WTC11 (cell line): ENCODE measurements around the gene NOTUM. TPM values are rescaled to one million over a fixed set of nuclear protein-coding genes. Genes with fewer than 3 reads are reported as not detected.
"Not testable (repeated sequence)": the region's sequence is repeated elsewhere in the genome, so short reads cannot be mapped to it uniquely, and the experiment has no call there.

Experiments
- ATAC-seq: fragments of 200-7000 bp; cut with Tn5 transposase; 2 replicates; pipeline ENCODE4 v1.10.0; 2021; ENCODE audit warnings: mild to moderate bottlenecking, moderate library complexity
- CTCF ChIA-PET: fragments of 300-600 bp; sonication (Branson Sonifier 250); formaldehyde crosslinking; loops from one replicate; lab custom pipeline; 2021; ENCODE audit warnings: antibody characterized with exemption; lab: Charles Lee
- POLR2A ChIA-PET: fragments of 350-600 bp; sonication (Branson Sonifier 250); formaldehyde crosslinking; loops from one replicate; lab custom pipeline; 2021; ENCODE audit warnings: antibody characterized with exemption; lab: Charles Lee
- DNase-seq: peaks from one replicate; pipeline ENCODE4 v3.0.0; 2021; ENCODE audit warnings: low spot score
- H3K27ac Mint-ChIP-seq: 2 replicates; pipeline ENCODE4 v1.8.0; 2021; ENCODE audit warnings: mixed read lengths
- H3K27me3 Mint-ChIP-seq: 2 replicates; pipeline ENCODE4 v1.8.0; 2021; ENCODE audit warnings: low read depth, mild to moderate bottlenecking, moderate library complexity, mixed read lengths
- H3K36me3 Mint-ChIP-seq: 2 replicates; pipeline ENCODE4 v1.8.0; 2021; ENCODE audit warnings: mixed read lengths
- H3K4me1 Mint-ChIP-seq: 2 replicates; pipeline ENCODE4 v1.8.0; 2022; ENCODE audit warnings: mixed read lengths
- H3K4me3 Mint-ChIP-seq: 2 replicates; pipeline ENCODE4 v1.8.0; 2021; ENCODE audit warnings: mild to moderate bottlenecking, moderate library complexity, mixed read lengths
- H3K9me3 Mint-ChIP-seq: 2 replicates; pipeline ENCODE4 v1.8.0; 2021; ENCODE audit warnings: mixed read lengths
- EMX1 ChIP-seq: fragments of 250-450 bp; sonication (Bioruptor Pico); IDR thresholded peaks from 2 replicates; pipeline ENCODE4 v1.8.0; 2021; ENCODE audit warnings: mild to moderate bottlenecking
- ESRRA ChIP-seq: sonication (generic); formaldehyde crosslinking; IDR thresholded peaks from 2 replicates; pipeline ENCODE4 v1.8.1; 2022; ENCODE audit warnings: mild to moderate bottlenecking, missing genetic modification reagents, borderline replicate concordance
- ETV6 ChIP-seq: sonication (generic); formaldehyde crosslinking; IDR thresholded peaks from 2 replicates; pipeline ENCODE4 v1.8.1; 2022; ENCODE audit warnings: mild to moderate bottlenecking, missing genetic modification reagents
- FOXJ3 ChIP-seq: sonication (generic); formaldehyde crosslinking; IDR thresholded peaks from 2 replicates; pipeline ENCODE4 v1.9.0; 2021; ENCODE audit warnings: missing genetic modification reagents, mild to moderate bottlenecking, borderline replicate concordance
- FOXP4 ChIP-seq: sonication (generic); formaldehyde crosslinking; IDR thresholded peaks from 2 replicates; pipeline ENCODE4 v1.8.0; 2022; ENCODE audit warnings: mild to moderate bottlenecking, missing genetic modification reagents
- HMGA2 ChIP-seq: fragments of 250-450 bp; sonication (Bioruptor Pico); IDR thresholded peaks from 2 replicates; pipeline ENCODE4 v1.4.0; 2021; ENCODE audit warnings: mild to moderate bottlenecking, moderate library complexity
- JAZF1 ChIP-seq: fragments of 250-450 bp; sonication (Bioruptor Pico); IDR thresholded peaks from 2 replicates; pipeline ENCODE4 v1.9.0; 2021; ENCODE audit warnings: moderate library complexity, mild to moderate bottlenecking, inconsistent platforms
- MYBL2 ChIP-seq: sonication (generic); formaldehyde crosslinking; IDR thresholded peaks from 2 replicates; pipeline ENCODE4 v1.8.1; 2023; ENCODE audit warnings: mild to moderate bottlenecking, moderate library complexity, missing genetic modification reagents
- RELA ChIP-seq: sonication (generic); formaldehyde crosslinking; IDR thresholded peaks from 2 replicates; pipeline ENCODE4 v1.8.1; 2022; ENCODE audit warnings: missing genetic modification reagents, mild to moderate bottlenecking, borderline replicate concordance
- TP53 ChIP-seq: sonication (generic); formaldehyde crosslinking; IDR thresholded peaks from 2 replicates; pipeline ENCODE4 v1.8.1; 2023; ENCODE audit warnings: mild to moderate bottlenecking, missing genetic modification reagents
- USF2 ChIP-seq: sonication (generic); formaldehyde crosslinking; IDR thresholded peaks from 2 replicates; pipeline ENCODE4 v1.8.1; 2023; ENCODE audit warnings: mild to moderate bottlenecking, missing genetic modification reagents, moderate library complexity
- ZBTB21 ChIP-seq: sonication (generic); formaldehyde crosslinking; IDR thresholded peaks from 2 replicates; pipeline ENCODE4 v1.8.1; 2023; ENCODE audit warnings: mild to moderate bottlenecking, missing genetic modification reagents, borderline replicate concordance
- ZNF416 ChIP-seq: fragments of 250-450 bp; sonication (Bioruptor Pico); IDR thresholded peaks from 2 replicates; pipeline ENCODE4 v1.9.0; 2021; ENCODE audit warnings: mild to moderate bottlenecking, inconsistent platforms
- ZNF532 ChIP-seq: fragments of 250-450 bp; sonication (Bioruptor Pico); IDR thresholded peaks from 2 replicates; pipeline ENCODE4 v1.9.0; 2021; ENCODE audit warnings: mild to moderate bottlenecking, borderline replicate concordance
- total RNA-seq: library from RNA; stranded (reverse); gene quantifications from 3 replicates; pipeline ENCODE4 v1.2.3, GENCODE V29; 2021
- TF ChIP-seq, protein P1 (sequence below): sonication (generic); formaldehyde crosslinking; IDR thresholded peaks from 2 replicates; pipeline ENCODE4 v1.8.1; 2022; ENCODE audit warnings: mild to moderate bottlenecking, missing genetic modification reagents, moderate library complexity, borderline replicate concordance

Gene NOTUM
- total RNA-seq, 1 experiment from 2014 or later = 1.7 TPM

DNA sequence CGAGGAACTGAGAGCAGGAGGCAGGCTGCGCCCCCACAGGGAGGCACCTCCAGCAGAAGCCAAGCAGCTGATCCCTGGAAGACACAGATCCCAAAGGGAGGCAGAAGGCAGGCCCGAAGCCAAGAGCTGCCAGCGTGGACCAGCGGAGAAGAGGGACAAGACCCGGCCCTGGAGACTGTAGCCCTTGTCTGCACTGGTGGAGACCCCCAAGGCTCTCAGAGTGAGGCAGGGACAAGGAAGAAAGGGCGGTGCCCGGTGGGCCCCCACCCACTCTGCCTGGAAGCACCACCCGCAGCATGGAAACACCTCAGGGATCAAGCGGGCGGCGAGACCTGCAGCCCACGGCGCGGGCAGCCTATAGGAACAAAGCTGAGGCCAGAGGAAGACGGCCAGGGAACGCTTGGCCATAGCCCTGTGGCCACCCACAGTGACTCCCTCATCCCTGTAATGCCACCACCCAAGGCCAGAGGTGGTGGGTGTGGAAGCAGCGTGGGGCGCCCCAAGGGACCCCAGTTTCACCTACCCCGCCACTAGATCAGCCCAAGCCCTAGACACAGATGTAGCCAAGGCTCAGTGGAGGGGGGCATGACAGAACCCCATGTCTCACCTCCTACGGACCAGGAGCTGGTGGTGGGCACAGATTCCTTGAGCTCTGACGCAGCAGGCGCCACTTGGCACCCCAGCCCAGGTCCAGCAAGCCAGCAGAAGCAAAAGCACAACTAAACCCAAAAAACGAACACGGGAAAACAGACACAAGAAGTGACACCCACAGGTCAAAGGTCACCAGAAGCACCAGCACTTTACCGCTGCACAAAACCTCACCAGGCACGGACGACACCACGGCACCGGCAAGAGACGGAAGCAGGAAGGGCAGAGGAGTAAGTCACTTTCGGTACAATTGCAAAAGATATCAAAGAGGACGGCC is 40.1 kb downstream of the NOTUM start (continued):
- TF ChIP-seq EMX1 (CRISPR knock-in tag) (no peak), JAZF1 (CRISPR knock-in tag) (no peak)
- TF ChIP-seq, all 79 proteins: peak for 0

DNA sequence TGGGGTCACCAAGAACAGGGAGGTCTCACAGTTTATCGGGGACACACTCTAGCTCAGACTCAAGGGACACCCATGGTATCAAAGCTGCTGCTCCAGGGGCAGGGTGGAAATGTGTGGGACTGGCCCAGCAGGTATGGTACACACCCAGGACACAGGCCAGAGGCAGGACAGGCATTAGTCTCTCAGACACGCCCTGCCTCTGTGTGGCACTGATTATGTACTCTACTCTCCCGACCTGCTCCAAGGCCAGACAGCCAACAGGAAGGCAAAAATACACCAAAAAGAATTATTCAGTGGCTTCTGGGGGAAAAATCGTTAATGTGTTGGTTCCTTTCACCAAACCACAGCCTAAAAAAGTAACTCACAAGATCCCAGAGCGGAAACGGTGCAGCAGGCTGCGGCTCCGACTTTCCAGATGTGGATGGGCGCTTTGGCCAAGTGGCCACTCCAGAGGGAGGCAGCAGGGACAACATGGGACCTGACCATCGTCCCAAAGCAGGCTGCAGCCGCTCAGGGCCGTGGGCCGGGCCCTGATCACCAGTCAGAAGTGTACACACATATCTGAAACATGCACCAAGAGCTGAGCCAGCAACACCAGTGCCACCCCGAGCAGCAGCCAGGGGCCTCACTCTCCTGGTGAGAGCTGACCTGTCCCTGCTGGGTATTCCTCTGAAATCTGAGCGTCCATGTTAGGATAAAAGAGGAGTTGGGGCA is 42.0 kb downstream of the NOTUM start:
- Mint-ChIP-seq H3K27me3 (no peaks in the 10 kb centered on the region), H3K36me3 (peaks cover 16% of the 10 kb centered on the region), H3K9me3 (no peaks in the 10 kb centered on the region), H3K27ac (peak overlapping the region; percentile 93), H3K4me3 (peak overlapping the region; percentile 70; the same call in 1 of the 2 replicates), H3K4me1 (peaks cover 22% of the 10 kb centered on the region)
- POLR2A ChIA-PET = no interaction called here
- ATAC-seq = no peak
- TF ChIP-seq HMGA2 (CRISPR knock-in tag) (no peak), USF2 (CRISPR knock-in tag) (no peak)
- no peak for DNase-seq
- CTCF ChIA-PET = no interaction called here

GRCh38 chr17:81918333-81918669 is 42.7 kb downstream of the NOTUM start:
- peak; percentile 29 for ATAC-seq
- CTCF ChIA-PET = interaction anchor here (1.3 kb wide), 1 partner anchor 183 kb away, joined by 3 read pairs; no protein-coding TSS in a partner anchor
- peak overlapping the region; percentile 70 for H3K4me3 Mint-ChIP-seq
- not testable (repeated sequence) for H3K27me3 Mint-ChIP-seq, H3K9me3 Mint-ChIP-seq, DNase-seq
- H3K4me1 Mint-ChIP-seq = peaks cover 18% of the 10 kb centered on the region
- peak overlapping the region; percentile 93 for H3K27ac Mint-ChIP-seq
- POLR2A ChIA-PET = interaction anchor here (1.2 kb wide), 1 partner anchor 49 kb away, joined by 5 read pairs; no protein-coding TSS in a partner anchor
- H3K36me3 Mint-ChIP-seq = peaks cover 19% of the 10 kb centered on the region

DNA sequence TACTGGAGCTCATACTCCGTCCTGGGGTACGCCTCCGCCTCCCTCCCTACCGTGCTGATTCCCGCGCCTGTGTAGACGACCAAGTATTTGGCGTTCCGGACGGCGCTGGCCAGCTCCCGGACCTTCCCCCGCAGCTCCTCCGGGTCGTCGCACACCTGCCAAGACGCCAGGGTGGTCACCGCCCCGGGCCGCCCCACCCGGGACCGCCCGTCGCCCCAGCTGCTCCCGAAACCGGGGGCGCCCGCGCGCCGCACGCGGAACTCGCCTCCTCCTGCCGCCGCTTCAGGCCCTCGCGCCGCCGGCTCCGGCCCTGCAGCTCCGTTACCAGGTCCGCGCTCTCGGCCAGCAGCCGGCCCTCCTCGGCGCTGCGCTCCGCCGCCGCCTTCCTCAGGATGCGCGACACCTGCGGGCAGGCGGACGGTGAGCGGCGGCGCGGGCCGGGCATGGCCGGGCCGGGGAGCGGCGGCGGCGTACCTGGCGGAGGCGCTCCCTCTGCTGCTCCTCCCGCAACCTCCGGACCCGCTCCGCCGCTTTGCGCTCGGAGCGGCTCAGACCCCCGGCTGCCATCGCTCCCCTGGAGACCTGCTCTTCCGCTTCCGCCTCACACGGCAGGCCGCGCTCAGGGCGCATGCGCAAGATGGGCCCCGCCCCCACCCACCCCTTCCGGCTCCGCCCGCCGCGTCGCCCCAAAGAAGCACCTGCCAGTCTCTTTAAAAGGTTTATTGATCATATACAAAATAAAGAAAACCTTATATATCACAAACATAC is 43.2 kb downstream of the NOTUM start, which contains the start of gene SIRT7:
Gene SIRT7 (minus strand): TSS at position 612 of the 768 bp plus-strand sequence. CDS start 45 bp downstream, at position 567.
- Mint-ChIP-seq H3K27ac (peak within 1 kb of the TSS; percentile 93), H3K36me3 (peaks cover 23% of the 10 kb centered on the region), H3K9me3 (no peaks in the 10 kb centered on the region), H3K27me3 (no peaks in the 10 kb centered on the region), H3K4me1 (peaks cover 14% of the 10 kb centered on the region), H3K4me3 (peak within 1 kb of the TSS; percentile 80)
- ATAC-seq (peak; percentile 74), DNase-seq (peak; percentile 75)
- ChIA-PET POLR2A (interaction anchor here (1.2 to 1.7 kb wide), 2 partner anchors 10 to 48 kb away, joined by 5 to 11 read pairs; partner anchors contain the start of gene MAFG), CTCF (interaction anchor here (0.7 to 1.5 kb wide), 9 partner anchors 10 to 182 kb away, joined by 3 to 6 read pairs (median 4); partner anchors contain the start of genes MAFG and MCRIP1)
- no peak for TF ChIP-seq FOXP4 (CRISPR knock-in tag)
- no peak for TF ChIP-seq ESRRA (CRISPR knock-in tag)
- TF ChIP-seq ETV6 (CRISPR knock-in tag) = no peak
- TF ChIP-seq RELA (CRISPR knock-in tag) = no peak
- no peak for TF ChIP-seq HMGA2 (CRISPR knock-in tag)
- TF ChIP-seq FOXJ3 (CRISPR knock-in tag) = no peak
- TF ChIP-seq ZBTB21 = no peak
- 0 out of 2 replicates have a peak, but pooled peaks have one; percentile 68 for TF ChIP-seq TP53 (CRISPR knock-in tag)
- TF ChIP-seq, protein P1, sequence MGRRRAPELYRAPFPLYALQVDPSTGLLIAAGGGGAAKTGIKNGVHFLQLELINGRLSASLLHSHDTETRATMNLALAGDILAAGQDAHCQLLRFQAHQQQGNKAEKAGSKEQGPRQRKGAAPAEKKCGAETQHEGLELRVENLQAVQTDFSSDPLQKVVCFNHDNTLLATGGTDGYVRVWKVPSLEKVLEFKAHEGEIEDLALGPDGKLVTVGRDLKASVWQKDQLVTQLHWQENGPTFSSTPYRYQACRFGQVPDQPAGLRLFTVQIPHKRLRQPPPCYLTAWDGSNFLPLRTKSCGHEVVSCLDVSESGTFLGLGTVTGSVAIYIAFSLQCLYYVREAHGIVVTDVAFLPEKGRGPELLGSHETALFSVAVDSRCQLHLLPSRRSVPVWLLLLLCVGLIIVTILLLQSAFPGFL (CRISPR knock-in tag) = no peak
- 0 out of 2 replicates have a peak, but pooled peaks have one; percentile 49 for TF ChIP-seq ZNF416 (CRISPR knock-in tag)
- 0 out of 2 replicates have a peak, but pooled peaks have one; percentile 50 for TF ChIP-seq ZNF532
- peak; percentile 40; the same call in 1 of the 2 replicates for TF ChIP-seq MYBL2 (CRISPR knock-in tag)
